ENCODE measurements around the gene SLC25A18.

SLC25A18 gene

DNA sequence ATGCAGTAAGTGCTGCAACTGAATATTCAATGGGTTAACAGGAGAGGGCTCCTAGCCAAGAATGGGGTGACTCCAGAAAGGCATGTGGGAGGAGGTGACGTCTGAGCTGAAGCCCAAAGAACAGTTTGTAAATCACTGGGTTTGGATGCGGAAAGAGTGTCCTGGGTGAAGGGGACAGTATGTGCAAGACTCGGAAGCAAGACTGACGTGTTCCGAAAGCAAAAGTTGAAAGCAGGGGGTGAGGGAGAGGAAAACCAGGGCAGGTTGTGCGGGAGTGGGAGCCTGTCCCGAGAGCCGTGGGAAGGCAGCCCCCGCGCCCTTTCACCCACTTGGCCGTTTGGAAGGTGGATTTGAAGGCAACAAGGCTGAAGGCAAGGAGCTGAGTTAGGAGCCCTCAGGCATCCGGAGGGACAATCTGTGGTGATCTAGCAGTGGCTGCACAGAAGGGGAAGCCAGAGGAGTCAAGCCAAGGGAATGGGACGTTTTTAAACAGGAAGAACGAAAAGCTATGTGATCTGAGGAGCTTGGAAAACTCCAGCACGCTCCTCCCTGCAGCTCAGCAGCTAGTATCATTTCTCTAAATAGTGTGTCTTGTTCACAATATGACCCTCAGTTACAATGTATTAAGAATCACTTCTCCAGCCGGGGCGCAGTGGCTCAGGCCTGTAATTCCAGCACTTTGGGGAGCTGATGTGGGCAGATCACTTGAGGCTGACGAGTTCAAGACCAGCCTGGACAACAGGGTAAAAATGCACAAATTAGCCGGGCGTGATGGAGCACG lies 7.7 kb downstream of the SLC25A18 start:
- peak; percentile 82 for DNase-seq (ENCODE audit: low spot score)

DNA sequence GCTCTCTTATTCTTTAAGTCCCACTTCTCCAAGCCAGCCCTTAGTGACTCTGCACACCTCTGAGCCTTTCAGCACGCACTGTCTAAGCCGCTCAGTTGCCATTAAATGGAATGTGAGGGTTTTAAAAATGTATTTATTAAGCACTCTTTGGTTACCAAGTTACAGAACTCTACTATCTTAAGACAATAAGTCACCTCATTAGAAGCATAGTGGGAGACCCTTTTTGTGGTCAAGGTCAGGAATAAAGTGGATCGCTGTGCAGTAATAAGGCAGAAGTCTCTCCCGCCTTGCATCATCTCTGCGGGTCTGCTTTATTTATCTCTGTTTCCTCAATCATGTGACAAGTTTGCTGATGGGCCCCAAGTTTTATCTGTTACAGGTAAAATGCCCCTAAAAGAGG lies 11.9 kb downstream of the SLC25A18 start:
- DNase-seq (ENCODE audit: low spot score): no peak

DNA sequence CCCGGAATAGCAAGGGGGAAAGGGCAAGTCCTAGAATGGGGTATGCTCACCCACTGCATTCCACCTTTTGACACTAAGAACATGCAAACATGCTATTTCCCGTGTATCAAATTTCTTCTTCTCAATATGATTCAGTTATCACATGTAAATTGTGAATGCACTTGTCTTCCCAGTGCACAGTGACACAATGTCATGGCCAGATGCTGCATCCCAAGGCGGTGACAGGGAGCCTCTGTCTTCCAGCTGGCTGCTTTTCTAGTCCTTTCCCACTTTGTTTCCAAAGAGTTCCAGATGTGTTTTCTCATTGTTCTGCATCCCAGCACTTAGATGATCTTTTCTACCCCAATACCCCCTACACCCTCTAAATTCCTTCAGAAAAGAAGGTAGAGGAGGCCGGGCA lies 12.4 kb downstream of the SLC25A18 start:
- DNase-seq (ENCODE audit: low spot score): no peak

DNA sequence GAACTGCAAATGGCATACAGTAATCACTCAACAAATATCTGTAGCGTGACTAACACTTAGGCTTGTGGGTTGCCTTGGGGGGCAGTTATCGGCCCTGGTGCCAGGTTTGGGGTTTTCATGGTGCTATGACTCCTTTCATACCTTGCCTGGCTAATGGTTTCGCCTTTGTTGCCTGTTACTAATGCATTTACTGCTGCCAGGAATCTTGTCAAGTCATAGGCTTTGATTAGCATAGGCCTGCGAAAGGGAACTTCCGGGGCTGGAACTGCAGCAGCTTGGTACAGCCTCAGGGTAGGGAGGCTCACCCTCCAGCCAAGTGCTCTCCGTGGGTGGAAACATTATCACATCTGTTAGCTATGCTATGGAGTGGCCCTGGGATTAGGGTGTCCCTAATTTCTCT lies 13.2 kb downstream of the SLC25A18 start:
- DNase-seq (ENCODE audit: low spot score): peak; percentile 91

DNA sequence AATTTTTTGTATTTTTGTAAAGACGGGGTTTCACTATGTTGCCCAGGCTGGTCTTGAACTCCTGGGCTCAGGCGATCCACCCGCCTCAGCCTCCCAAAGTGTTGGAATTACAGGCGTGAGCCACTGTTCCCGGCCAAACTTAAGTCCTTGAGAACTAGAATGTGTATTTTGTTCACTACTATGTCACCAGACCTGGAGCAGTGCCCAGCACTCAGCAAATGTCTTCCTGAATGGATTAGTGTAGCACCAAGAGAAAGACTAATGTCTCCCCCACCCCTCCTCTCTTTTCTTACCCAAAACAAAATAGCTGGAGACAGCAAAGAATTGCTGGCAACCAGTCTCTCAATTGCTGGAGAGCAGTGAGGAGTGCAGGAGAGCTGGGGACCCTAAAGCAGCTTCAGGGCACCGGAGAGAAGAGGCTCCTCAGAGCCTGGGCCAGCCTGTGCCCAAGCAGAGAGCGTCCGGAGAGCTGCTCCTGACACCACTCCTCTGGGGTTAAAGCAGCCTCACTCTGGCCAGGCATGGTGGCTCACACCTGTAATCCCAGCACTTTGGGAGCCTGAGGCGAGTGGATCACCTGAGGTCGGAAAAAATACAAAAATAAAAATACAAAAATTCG lies 14.9 kb downstream of the SLC25A18 start:
- peak; percentile 37 for DNase-seq (ENCODE audit: low spot score)

DNA sequence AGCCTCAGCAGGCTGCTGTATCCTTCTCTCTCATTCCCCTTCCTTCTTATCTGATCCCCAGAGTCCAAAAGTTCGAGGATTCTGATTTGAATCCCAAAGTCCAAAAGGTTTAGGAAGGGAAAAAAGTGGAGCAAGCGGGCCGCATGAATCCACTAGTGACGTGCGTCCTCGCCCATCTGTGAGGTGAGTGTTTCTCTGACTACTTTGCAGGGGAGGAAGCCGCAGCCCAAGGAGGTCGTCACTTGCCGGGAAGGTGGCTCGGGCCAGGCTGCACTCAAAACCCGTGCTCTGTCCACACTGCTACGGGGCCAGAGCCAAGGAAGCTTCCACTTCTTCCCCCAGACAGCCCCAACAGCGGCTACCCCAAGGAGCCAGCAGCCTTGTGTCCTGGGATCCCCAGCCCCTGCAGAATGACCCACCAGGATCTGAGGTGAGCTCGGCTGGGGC lies 16.3 kb downstream of the SLC25A18 start:
- DNase-seq (ENCODE audit: low spot score): no peak

DNA sequence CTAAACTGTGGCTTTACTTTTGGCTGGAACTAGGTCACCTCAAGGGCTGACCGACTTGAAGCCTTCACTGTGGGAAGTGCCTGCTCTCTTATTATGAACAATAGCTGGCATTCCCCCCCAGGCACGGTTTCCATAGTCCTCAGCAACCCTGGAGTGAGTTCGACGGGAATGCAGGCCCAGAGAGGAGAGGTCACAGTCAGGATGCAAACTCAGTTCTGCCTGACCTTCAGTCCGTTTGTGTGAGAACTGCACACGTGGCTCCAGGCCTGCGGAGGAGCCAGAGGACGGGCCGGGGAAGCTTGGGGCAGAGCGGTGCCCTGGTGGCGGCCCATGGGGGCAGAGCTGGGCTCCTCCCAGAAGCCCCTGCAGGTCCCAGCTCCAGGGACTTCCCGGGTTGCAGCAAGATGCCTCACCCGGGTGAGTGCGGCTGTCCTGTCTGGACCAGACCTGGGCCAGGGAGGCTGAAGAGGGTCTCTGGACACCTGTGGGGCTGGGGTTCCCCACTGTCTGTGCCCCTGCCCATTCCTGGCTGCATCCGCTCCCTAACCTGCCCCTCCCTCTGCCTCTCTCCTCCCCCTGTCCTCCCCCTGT lies 17.2 kb downstream of the SLC25A18 start:
- DNase-seq (ENCODE audit: low spot score): no peak

DNA sequence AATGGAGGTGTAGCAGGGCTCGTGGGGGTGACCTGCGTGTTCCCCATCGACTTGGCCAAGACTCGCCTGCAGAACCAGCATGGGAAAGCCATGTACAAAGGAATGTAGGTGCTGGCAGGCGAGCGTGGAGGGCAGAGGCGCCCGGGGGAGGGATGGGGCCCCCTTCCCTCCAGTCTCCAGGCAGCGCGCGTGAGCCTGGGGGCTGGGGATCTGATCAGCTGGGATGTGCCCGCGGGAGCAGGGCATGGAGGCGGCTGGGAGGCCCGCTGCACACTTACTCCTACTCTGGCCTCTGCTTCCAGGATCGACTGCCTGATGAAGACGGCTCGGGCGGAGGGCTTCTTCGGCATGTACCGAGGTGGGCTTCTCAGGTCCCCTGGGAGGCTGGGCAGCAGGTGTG lies 17.8 kb downstream of the SLC25A18 start:
- DNase-seq (ENCODE audit: low spot score): no peak

DNA sequence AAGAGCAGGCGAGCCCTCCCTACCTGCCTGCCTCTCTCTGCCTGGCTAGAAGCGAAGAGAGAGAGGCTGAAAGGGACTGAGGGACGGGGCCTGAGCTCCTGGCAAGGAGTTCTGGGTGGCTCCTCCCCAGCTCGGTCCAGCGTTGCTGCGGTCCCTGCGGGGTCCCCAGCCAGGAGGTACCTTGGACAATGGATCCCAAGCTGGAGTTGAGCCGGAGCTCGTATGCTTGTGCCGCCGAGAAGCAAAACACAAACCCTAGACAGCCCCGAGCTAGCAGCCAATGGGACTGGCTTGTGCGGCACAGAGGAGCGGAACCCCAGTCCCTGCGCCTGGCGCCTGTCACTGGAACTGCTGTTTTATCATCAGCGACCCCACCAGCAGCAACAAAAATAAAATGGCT lies 18.3 kb downstream of the SLC25A18 start:
- no peak for DNase-seq (ENCODE audit: low spot score)

DNA sequence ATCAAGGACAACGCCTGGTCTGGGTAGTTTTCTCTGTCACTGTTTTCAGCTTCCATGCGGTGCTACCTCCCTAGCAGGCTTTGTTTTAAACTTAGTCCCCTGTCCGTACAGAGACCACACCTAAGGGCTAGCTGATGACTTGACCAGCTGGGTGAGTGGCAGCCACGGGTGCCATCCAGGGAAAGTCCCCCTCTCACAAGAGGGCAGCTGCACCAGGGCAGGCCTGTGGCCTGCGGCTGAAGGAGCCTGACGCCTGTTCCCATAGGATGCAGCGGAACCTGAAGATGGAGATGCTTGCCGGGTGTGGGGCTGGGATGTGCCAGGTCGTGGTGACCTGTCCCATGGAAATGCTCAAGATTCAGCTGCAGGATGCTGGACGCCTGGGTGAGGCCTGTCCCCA lies 19.9 kb downstream of the SLC25A18 start:
- no peak for DNase-seq (ENCODE audit: low spot score)

DNA sequence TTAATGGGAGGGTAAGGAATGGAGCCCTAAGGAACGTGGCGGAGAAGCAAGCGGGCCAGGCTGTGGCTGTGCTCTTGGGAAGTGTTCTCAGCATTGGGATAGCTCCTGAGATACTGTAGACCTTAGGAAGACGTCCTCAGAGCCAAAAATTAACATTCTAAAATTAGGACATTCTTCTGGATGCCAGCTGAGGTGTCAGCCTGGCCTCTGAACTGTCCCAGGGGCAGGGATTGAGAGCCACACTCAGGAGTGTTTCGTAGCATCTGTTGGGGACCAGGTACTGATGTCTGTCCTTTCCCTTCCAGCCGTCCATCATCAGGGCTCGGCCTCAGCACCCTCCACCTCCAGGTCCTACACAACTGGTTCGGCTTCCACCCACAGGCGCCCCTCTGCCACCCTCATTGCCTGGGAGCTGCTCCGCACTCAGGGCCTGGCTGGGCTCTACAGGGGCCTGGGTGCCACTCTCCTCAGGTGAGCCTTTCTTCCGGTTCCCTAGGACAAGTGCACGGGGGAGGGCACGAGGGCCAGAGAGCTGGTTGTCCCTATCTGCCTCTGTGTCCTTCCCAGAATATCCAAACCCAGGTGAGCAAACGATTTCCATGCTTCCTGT lies 23.6 kb downstream of the SLC25A18 start:
- no peak for DNase-seq (ENCODE audit: low spot score)

DNA sequence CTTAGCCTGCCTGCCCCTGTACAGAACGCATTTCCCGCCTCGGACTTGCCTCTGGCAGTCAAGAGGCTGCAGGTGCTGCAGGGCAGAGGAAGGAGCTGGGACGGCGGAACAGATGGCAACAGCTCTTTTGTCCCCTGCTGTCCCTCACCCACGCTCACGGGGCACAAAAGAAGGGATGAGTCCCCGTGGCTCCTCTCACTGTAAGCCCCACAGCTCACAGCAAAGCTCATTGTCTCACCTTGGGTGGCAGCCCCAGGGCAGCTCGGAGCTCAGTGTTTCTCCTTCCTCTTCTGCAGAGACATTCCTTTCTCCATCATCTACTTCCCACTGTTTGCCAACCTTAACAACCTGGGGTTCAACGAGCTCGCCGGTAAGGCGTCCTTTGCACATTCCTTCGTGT lies 24.3 kb downstream of the SLC25A18 start:
- DNase-seq (ENCODE audit: low spot score): no peak

DNA sequence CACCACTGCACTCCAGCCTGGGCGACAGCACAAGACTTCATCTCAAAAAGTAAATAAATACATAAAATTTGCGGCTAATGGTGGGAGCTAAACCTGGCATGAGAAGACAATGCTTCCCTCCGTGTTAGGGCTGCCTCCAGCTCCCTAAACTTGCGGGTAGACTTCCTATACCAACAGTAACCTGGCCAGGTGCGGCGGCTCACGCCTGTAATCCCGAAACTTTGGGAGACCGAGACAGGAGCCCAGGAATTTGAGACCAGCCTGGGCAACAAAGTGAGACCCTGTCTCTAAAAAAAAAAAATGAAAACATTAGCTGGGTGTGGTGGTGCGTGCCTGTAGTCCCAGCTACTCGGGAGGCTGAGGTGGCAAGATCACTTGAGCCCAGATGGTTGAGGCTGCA lies 25.3 kb downstream of the SLC25A18 start:
- DNase-seq (ENCODE audit: low spot score): no peak

DNA sequence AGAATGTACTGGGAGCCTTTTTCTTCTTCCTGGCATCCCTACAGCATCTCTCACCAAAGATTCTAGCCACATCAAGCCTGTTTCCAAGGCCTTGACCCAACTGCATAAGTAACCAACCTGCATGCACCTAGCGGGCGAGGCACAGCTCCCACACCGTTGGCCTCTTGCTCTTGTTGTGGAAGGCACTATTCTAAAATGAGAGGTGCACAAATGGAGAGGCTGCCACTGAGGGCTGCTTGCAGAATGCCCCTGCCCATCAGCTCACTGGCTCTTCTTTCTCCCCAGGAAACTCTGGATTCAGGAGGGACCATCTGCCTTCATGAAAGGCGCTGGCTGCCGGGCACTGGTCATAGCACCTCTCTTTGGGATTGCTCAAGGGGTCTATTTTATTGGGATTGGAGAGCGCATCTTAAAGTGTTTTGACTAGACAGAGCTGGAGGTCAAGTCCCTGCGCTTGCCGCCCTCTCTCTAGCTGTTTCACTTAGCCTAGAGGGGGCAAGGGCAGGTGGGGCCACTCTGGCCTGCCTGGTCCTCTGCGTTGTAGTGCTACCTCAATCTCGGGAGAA lies 26.6 kb downstream of the SLC25A18 start:
- DNase-seq (ENCODE audit: low spot score): no peak

DNA sequence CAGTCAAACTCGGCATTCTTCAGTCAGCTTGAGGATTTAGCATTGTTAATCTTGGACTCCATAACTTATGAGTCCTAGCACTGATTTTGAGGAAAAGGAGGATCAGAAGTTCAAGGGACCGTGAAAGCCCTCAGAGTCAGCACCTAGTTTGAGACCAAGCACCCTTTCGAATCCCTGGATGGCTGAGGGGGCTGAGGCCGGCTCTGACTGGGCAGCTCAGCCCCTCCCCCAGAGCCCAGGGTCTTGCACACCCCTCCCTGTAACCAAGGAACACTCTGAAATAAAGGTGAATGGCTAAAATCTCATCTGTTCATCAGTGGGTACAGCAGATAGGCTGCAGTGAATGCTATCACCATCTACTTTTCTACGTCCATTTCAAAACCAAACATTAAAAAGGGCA lies 27.3 kb downstream of the SLC25A18 start:
- DNase-seq (ENCODE audit: low spot score): no peak

DNA sequence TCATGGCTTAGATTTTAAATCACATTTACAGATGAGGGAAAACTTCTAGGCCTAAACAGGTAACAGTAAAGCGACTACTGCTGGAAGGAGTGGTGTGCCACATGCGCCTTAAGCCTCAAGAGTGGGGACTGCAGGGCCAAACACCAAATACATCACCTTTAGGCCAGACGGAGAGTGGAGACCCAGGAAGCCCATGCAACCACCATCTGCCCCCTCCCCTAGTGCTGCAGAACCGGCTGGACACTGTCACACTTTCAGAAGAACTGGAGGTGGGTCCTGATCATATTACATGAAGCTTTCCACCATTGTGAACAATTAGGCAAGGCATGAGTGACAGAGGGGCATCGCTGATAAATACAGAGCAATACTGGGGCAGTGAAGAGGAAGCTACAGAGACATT lies 28.9 kb downstream of the SLC25A18 start:
- no peak for DNase-seq (ENCODE audit: low spot score)

DNA sequence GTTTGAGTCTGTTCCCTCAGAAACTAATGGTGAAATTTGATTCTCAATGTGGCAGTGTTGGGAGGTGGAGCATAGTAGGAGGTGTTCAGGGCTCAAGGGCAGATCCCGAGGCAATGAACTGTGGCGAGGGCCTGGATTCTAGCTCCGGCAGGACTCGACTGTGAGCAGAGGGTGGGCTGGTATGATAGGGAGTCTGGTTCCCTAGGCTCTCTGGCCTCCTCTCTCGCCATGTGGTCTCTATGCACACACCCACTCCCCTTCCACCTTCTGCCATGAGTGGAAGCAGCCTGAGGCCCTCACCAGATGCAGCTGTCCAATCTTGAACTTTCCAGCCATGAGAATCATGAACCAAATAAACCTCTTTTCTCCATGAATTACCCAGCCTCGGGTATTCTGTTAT lies 32.9 kb downstream of the SLC25A18 start:
- no peak for DNase-seq (ENCODE audit: low spot score)

DNA sequence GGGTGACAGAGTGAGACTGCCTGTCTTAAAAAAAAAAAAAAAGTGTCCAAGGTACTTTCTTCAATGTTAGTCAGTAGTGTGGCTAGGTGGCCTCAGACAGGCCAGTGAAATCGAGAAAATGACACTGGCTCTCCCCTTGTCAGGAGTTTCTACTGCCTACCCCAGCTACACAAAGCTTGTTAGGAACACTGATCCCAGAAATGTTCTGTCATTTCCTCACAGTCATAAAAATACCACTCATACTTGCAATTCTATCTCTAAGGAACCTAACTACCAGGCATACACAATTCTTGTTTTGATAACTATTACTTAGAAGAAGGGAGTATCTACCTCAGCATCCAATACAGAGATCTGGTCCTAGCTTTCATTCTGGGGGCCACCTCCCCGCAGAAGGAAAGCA lies 33.9 kb downstream of the SLC25A18 start:
- DNase-seq (ENCODE audit: low spot score): peak; percentile 30

DNA sequence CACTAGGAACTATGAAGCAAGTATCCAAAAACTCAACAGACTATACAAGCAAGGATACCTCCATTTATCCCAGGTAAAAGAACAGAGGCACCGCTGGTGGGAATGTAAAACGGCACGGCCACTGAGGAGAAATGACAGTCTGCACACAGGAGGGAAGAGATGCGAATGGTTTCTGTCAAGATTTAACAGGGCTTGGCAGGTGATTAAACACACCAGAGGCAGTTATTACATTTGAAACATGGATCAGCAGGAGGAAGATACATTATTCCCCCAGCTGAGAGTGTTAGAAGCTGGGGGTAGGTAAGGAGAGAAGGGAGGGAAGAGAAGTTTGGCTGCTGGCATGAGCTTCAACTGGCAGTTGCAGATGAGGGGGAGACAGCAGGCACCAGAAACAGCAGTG lies 35.0 kb downstream of the SLC25A18 start:
- no peak for DNase-seq (ENCODE audit: low spot score)

DNA sequence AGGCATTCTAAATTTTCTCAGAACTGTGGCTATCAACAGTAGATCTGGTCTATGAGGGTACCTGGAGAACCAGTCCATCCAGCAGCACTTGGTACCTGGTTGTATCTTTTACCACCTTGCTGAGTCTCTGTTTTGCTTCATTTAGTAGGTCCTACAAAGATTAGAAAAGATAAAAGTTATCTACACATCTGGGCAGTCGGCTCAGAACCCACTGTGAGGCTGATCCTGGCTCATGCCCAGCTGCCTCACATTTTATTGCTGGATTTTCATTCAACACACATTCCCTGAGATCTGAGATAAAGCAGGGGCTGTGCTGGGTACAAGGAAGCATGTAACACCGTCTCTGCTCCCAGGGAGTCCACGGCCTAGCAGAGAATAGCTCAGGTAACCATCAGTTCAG lies 37.7 kb downstream of the SLC25A18 start:
- DNase-seq (ENCODE audit: low spot score): no peak

DNA sequence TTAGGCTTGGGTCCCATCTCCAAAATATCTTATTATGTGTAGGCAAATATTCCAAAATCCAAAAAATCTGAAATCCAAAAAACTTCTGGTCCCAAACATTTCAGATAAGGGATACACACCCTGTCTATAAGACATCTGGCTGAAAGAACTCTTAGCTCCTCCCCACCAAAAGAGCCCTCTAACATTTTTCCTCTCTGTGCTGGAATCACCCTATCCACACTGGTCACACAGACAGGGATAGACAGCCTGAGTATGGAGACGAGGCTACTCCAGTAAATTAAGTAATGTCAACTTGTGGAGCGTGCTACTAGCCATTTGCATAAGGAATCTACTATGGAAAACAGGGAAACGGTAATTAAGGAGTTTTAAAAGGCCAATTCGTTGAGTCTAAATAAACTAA lies 40.4 kb downstream of the SLC25A18 start:
- no peak for DNase-seq (ENCODE audit: low spot score)

DNA sequence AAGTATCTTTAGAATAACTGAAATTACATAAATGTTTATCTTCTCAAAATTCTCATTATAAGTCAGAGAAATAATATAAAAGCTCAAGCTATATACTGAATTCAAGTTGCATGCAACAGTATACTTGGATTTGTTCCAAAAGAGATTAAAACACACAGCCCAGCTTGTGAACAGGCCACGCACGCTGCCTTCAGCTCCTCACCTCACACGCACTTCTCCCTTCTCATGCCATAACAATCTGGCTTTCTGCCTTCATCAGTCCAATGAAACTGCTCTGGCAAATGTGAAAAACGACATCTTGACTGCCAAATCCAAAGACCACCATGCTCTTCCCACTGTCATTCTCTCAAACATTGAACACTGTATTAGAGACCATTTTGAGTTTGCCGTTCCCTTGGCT lies 43.2 kb downstream of the SLC25A18 start:
- peak; percentile 22 for DNase-seq (ENCODE audit: low spot score)
